ENCODE data around the gene EFNB2.

GRCh38 chr13:106493533-106494220, 41.8 kb downstream of the EFNB2 start:
- no peak for TF ChIP-seq CTCF (IDR thresholded peaks at IDR 0.05; ENCODE audit: insufficient read depth, low read length)
- no peak for TF ChIP-seq REST (IDR thresholded peaks at IDR 0.05; ENCODE audit: insufficient replicate concordance, low read depth)
- peak; percentile 100 for TF ChIP-seq SPI1 (IDR thresholded peaks at IDR 0.05; ENCODE audit: borderline replicate concordance, low read depth)
- peak; percentile 98 for TF ChIP-seq POLR2AphosphoS5 (IDR thresholded peaks at IDR 0.05; ENCODE audit: low read depth)

Data from HL-60 (cell line).